SK-N-SH (cell line): ENCODE measurements around the gene LARP1. TPM values are rescaled to one million over a fixed set of nuclear protein-coding genes. Genes with fewer than 3 reads are reported as not detected.

Source experiments
- CTCF ChIA-PET: fragments of 300-600, 350-600 bp; formaldehyde crosslinking; extraction: SDS; loops from one replicate; lab custom pipeline; 2021; lab: Yijun Ruan, JAX
- POLR2A ChIA-PET: fragments of 350-600 bp; sonication (Branson Sonifier 250); formaldehyde crosslinking; extraction: SDS; loops from one replicate; lab custom pipeline; 2020; ENCODE audit warnings: antibody characterized with exemption, inconsistent platforms; lab: Yijun Ruan, JAX
- DNase-seq: peaks from one replicate; pipeline ENCODE4 v3.0.0; 2012
- H2AFZ ChIP-seq: fragments of 200-600 bp; sonication (generic); 2 replicates; pipeline ENCODE4 v1.8.1; 2016; ENCODE audit warnings: antibody characterized with exemption, mild to moderate bottlenecking, low read depth
- H3F3A ChIP-seq: fragments of 200-600 bp; sonication (generic); replicated peaks from 2 replicates; pipeline ENCODE3; 2016; ENCODE audit warnings: antibody characterized with exemption, mild to moderate bottlenecking; ENCODE audit not compliant: insufficient read depth
- H3K27ac ChIP-seq, 2 experiments: fragments of 200-500 bp in 1 of 2; fragments of 200-600 bp in 1 of 2; sonication (Bioruptor generic) in 1 of 2; sonication (generic), shearing (Covaris generic) in 1 of 2; 2 replicates each; pipeline versions ENCODE4 v1.5.1 to v1.6.1; 2014 to 2016; ENCODE audit warnings: low read depth in 2 of 2, inconsistent platforms in 1 of 2, low read length in 1 of 2, mild to moderate bottlenecking in 1 of 2, mixed read lengths in 1 of 2
- H3K27me3 ChIP-seq: fragments of 200-600 bp; sonication (generic), shearing (Covaris generic); 2 replicates; pipeline ENCODE4 v1.6.1; 2016; ENCODE audit warnings: mixed run types; ENCODE audit not compliant: insufficient read depth
- H3K36me3 ChIP-seq, 2 experiments: fragments of 200-500 bp in 1 of 2; fragments of 200-600 bp in 1 of 2; sonication (Bioruptor generic) in 1 of 2; sonication (generic) in 1 of 2; replicated peaks in 1 of 2; 2 replicates each; pipeline versions ENCODE3 to v1.5.1; 2014 to 2016; ENCODE audit warnings: low read length in 1 of 2, mild to moderate bottlenecking in 1 of 2; ENCODE audit not compliant: insufficient read depth in 2 of 2, control insufficient read depth in 1 of 2
- H3K4me1 ChIP-seq, 2 experiments: fragments of 200-500 bp in 1 of 2; fragments of 200-600 bp in 1 of 2; sonication (Bioruptor generic) in 1 of 2; sonication (generic), shearing (Covaris generic) in 1 of 2; 2 replicates each; pipeline versions ENCODE4 v1.5.1 to v1.6.1; 2014 to 2016; ENCODE audit warnings: low read depth in 1 of 2, low read length in 1 of 2, mixed run types in 1 of 2; ENCODE audit not compliant: insufficient read depth in 2 of 2, control insufficient read depth in 1 of 2
- H3K4me2 ChIP-seq: fragments of 200-600 bp; sonication (generic), shearing (Covaris generic); 2 replicates; pipeline ENCODE4 v1.6.1; 2017; ENCODE audit warnings: mixed run types
- H3K4me3 ChIP-seq, 2 experiments: fragments of 200-500 bp in 1 of 2; fragments of 200-600 bp in 1 of 2; sonication (Bioruptor generic) in 1 of 2; sonication (generic), shearing (Covaris generic) in 1 of 2; 2 replicates each; pipeline versions ENCODE4 v1.5.1 to v1.8.1; 2014 to 2016; ENCODE audit warnings: low read depth in 2 of 2, inconsistent platforms in 1 of 2, low read length in 1 of 2, mild to moderate bottlenecking in 1 of 2, mixed read lengths in 1 of 2, moderate library complexity in 1 of 2
- H3K79me2 ChIP-seq: fragments of 200-600 bp; sonication (generic); 2 replicates; pipeline ENCODE4 v1.8.1; 2017; ENCODE audit warnings: mild to moderate bottlenecking; ENCODE audit not compliant: insufficient read depth
- H3K9ac ChIP-seq: fragments of 200-600 bp; sonication (generic); 2 replicates; pipeline ENCODE4 v1.6.1; 2017; ENCODE audit warnings: mixed run types
- H3K9me2 ChIP-seq: fragments of 200-600 bp; sonication (generic); 2 replicates; pipeline ENCODE4 v1.6.1; 2017; ENCODE audit warnings: mixed run types
- H3K9me3 ChIP-seq: fragments of 200-600 bp; sonication (generic); 2 replicates; pipeline ENCODE4 v1.6.1; 2017; ENCODE audit warnings: mixed run types, mild to moderate bottlenecking, moderate library complexity
- H4K20me1 ChIP-seq: fragments of 200-600 bp; sonication (generic); 2 replicates; pipeline ENCODE4 v1.6.1; 2017; ENCODE audit warnings: mild to moderate bottlenecking, mixed run types; ENCODE audit not compliant: insufficient read depth
- CHD2 ChIP-seq: fragments of 150-350 bp; IDR thresholded peaks from 2 replicates; pipeline ENCODE4 v1.6.1; 2018; ENCODE audit warnings: low read length; ENCODE audit not compliant: partially characterized antibody
- CTCF ChIP-seq: fragments of 200-600 bp; sonication (generic); IDR thresholded peaks from 2 replicates; pipeline ENCODE4 v1.6.1; 2017; ENCODE audit warnings: antibody characterized with exemption, mild to moderate bottlenecking, moderate library complexity
- ELF1 ChIP-seq: IDR thresholded peaks from 2 replicates; pipeline ENCODE4 v1.4.0; 2012
- EP300 ChIP-seq, 2 experiments: IDR thresholded peaks; 2 replicates each; pipeline versions ENCODE4 v1.4.0 to v1.6.1; 2012; ENCODE audit warnings: borderline replicate concordance in 1 of 2, low read depth in 1 of 2, low read length in 1 of 2
- EZH2phosphoT487 ChIP-seq: fragments of 200-600 bp; sonication (generic); IDR thresholded peaks from 2 replicates; pipeline ENCODE4 v1.6.1; 2017; ENCODE audit warnings: low read depth, mixed run types, mild to moderate bottlenecking, antibody characterized with exemption, moderate library complexity, borderline replicate concordance
- FOSL2 ChIP-seq: IDR thresholded peaks from 2 replicates; pipeline ENCODE4 v1.4.0; 2012; ENCODE audit warnings: low read depth, mild to moderate bottlenecking, moderate library complexity, borderline replicate concordance
- FOXJ3 ChIP-seq: sonication (generic); formaldehyde crosslinking; IDR thresholded peaks from 2 replicates; pipeline ENCODE4 v1.5.1; 2020; ENCODE audit warnings: mild to moderate bottlenecking, missing genetic modification reagents
- FOXM1 ChIP-seq: IDR thresholded peaks from 2 replicates; pipeline ENCODE4 v1.4.0; 2012; ENCODE audit warnings: low read depth, mild to moderate bottlenecking
- JUND ChIP-seq: IDR thresholded peaks from 2 replicates; pipeline ENCODE4 v1.4.0; 2012
- MXI1 ChIP-seq: IDR thresholded peaks from 2 replicates; pipeline ENCODE4 v1.6.1; 2012; ENCODE audit warnings: mild to moderate bottlenecking, low read depth, low read length, improper control_type of control experiment
- NFIC ChIP-seq: IDR thresholded peaks from 2 replicates; pipeline ENCODE4 v1.4.0; 2012; ENCODE audit warnings: borderline replicate concordance
- NRF1 ChIP-seq: IDR thresholded peaks from 2 replicates; pipeline ENCODE4 v1.6.1; 2012; ENCODE audit warnings: low read depth, mild to moderate bottlenecking, low read length
- PBX3 ChIP-seq: IDR thresholded peaks from 2 replicates; pipeline ENCODE4; 2012
- SMC3 ChIP-seq: IDR thresholded peaks from 2 replicates; pipeline ENCODE4 v1.6.1; 2012; ENCODE audit warnings: low read depth, low read length, improper control_type of control experiment
- TAF1 ChIP-seq: IDR thresholded peaks from 2 replicates; pipeline ENCODE4 v1.6.1; 2012; ENCODE audit warnings: low read depth, mild to moderate bottlenecking, low read length, moderate library complexity, borderline replicate concordance
- TCF12 ChIP-seq: IDR thresholded peaks from 2 replicates; pipeline ENCODE4 v1.4.0; 2012
- TEAD4 ChIP-seq: IDR thresholded peaks from 2 replicates; pipeline ENCODE4 v1.4.0; 2012; ENCODE audit warnings: mild to moderate bottlenecking, borderline replicate concordance; ENCODE audit not compliant: insufficient read depth
- USF1 ChIP-seq: IDR thresholded peaks from 2 replicates; pipeline ENCODE4 v1.4.0; 2012; ENCODE audit warnings: low read depth, borderline replicate concordance
- USF2 ChIP-seq: fragments of 150-350 bp; IDR thresholded peaks from 2 replicates; pipeline ENCODE4 v1.6.1; 2017; ENCODE audit warnings: antibody characterized with exemption, low read length, low read depth, borderline replicate concordance
- YY1 ChIP-seq: IDR thresholded peaks from 2 replicates; pipeline ENCODE4 v1.4.0; 2012; ENCODE audit warnings: low read depth, mild to moderate bottlenecking
- WGBS: methylation state at CpG from one replicate; pipeline ENCODE4 v1.1.6; 2017; ENCODE audit warnings: low lambda C conversion rate; 5-methylcytosine and 5-hydroxymethylcytosine counted together
- polyA plus RNA-seq, 3 experiments: library from polyadenylated mRNA; depleted of rRNA; stranded (reverse); fragments of >200 nt; gene quantifications; 2 replicates each; pipeline ENCODE4 v1.2.3, GENCODE V29; 2012

LARP1 gene
- polyA plus RNA-seq, 1 of the 3 experiments (the other 2 are of a cell fraction), result 57.4 TPM

- ChIA-PET CTCF (interaction anchor here (1.9 kb wide), 1 partner anchor 13 kb away, joined by 5 read pairs; no protein-coding TSS in a partner anchor), POLR2A (no interaction called here)
- no peak overlapping the region for H3K27ac ChIP-seq
- no peaks in the 10 kb centered on the region for H3K9me2 ChIP-seq
- peak overlapping the region; percentile 97; the same call in 1 of the 2 replicates for H2AFZ ChIP-seq
- peaks cover 33% of the 10 kb centered on the region for H3K79me2 ChIP-seq
- no peaks in the 10 kb centered on the region for H3K9me3 ChIP-seq
- H3K9ac ChIP-seq, result no peak overlapping the region
- no peak for TF ChIP-seq FOSL2
- TF ChIP-seq FOXJ3 (CRISPR knock-in tag), result no peak
- no peak for TF ChIP-seq YY1
- TF ChIP-seq TAF1, result no peak
- no peak for TF ChIP-seq TCF12
- TF ChIP-seq EP300 (IDR thresholded peaks at IDR 0.05; ENCODE audit: borderline replicate concordance in 1 of 2, low read depth in 1 of 2, low read length in 1 of 2), result no peak
- TF ChIP-seq ELF1, result no peak
- no peak for TF ChIP-seq NRF1
- no peak for TF ChIP-seq USF2
- TF ChIP-seq CTCF, result no peak
- TF ChIP-seq MXI1, result no peak
- TF ChIP-seq JUND, result no peak
- no peak for TF ChIP-seq USF1
- TF ChIP-seq EZH2phosphoT487, result no peak
- no peak for TF ChIP-seq SMC3
- no peak for TF ChIP-seq FOXM1
- no peak for TF ChIP-seq TEAD4
- TF ChIP-seq PBX3, result no peak
- no peak for TF ChIP-seq NFIC
- no peak for TF ChIP-seq CHD2
- DNase-seq, result no peak
- H3K4me2 ChIP-seq, result peak overlapping the region; percentile 78
- 0 out of 4 replicates have a peak overlapping the region, but pooled peaks of 1 of the 2 experiments have one; percentile 66 for H3K4me3 ChIP-seq
- 89% methylated on average over 3 of the region's 5 CpGs for WGBS
- no peaks in the 10 kb centered on the region for H3K27me3 ChIP-seq
- no peaks in the 10 kb centered on the region for H3K36me3 ChIP-seq
- H3K4me1 ChIP-seq, result peaks cover 6 to 21% of the 10 kb centered on the region in 2 experiments
- H3F3A ChIP-seq, result no peaks in the 10 kb centered on the region
- H4K20me1 ChIP-seq, result peaks cover 22% of the 10 kb centered on the region
Measured at GRCh38 chr5:154753792-154754191, 1.4 kb upstream of the LARP1 start.
